Keratinocyte (primary cell): ENCODE measurements around the gene DDX20.

ENCODE experiments used
- CTCF ChIP-seq, 3 experiments: IDR thresholded peaks in 1 of 3; conservative IDR thresholded peaks in 1 of 3; optimal IDR thresholded peaks in 1 of 3; 2 replicates in 2 of 3; 3 replicates in 1 of 3; pipeline versions ENCODE3 to v1.5.1; 2011; ENCODE audit warnings: low read length in 3 of 3, mild to moderate bottlenecking in 3 of 3, moderate library complexity in 2 of 3, control low read depth in 1 of 3, inconsistent platforms in 1 of 3; ENCODE audit not compliant: insufficient read depth in 2 of 3; ENCODE audit errors: extremely low read depth in 1 of 3
- EZH2 ChIP-seq: IDR thresholded peaks from one replicate; pipeline ENCODE4 v1.6.1; 2012; ENCODE audit warnings: inconsistent platforms, mild to moderate bottlenecking, low read length, moderate library complexity

GRCh38 chr1:111791776-111792175 is 36.1 kb downstream of the DDX20 start:
- TF ChIP-seq CTCF (optimal IDR thresholded peaks at IDR 0.05 in 1 of 3, IDR thresholded peaks at IDR 0.05 in 1 of 3, conservative IDR thresholded peaks at IDR 0.05 in 1 of 3; ENCODE audit: extremely low read depth in 1 of 3, insufficient read depth in 2 of 3, low read length in 3 of 3) (no peak), EZH2 (no peak)
